Inflammatory macrophage (primary cell): Measurements from ENCODE around the gene HELT.
A peak's percentile ranks its signal among the peaks of the same experiment; 100 is the strongest.
"Not testable (repeated sequence)": the region's sequence is repeated elsewhere in the genome, so short reads cannot be mapped to it uniquely, and the experiment has no call there.

Experiments used
- DNase-seq, 2 donors: peaks; one replicate each; pipeline ENCODE4 v3.0.0-alpha.2; 2020 to 2022

HELT gene

DNA sequence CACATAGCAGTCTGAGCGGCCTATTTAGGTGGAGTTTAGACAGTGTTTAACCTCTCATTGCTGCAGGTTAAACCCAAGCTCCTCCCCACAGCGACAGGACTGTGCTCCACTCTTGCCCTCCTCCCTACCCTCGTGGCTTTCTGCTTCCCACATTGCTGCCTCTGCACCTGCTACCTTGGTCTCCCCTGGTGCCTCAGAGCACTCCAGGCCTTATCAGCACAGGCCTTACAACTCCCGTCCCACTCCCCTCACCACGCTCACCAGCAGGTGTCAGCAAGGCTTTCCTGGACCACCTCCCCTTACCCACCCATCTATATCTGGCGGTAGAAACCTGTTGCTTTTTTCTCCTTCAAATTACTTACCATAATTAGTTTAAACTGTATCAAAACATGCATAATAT is 18.6 kb downstream of the HELT start:
- DNase-seq = no peak

DNA sequence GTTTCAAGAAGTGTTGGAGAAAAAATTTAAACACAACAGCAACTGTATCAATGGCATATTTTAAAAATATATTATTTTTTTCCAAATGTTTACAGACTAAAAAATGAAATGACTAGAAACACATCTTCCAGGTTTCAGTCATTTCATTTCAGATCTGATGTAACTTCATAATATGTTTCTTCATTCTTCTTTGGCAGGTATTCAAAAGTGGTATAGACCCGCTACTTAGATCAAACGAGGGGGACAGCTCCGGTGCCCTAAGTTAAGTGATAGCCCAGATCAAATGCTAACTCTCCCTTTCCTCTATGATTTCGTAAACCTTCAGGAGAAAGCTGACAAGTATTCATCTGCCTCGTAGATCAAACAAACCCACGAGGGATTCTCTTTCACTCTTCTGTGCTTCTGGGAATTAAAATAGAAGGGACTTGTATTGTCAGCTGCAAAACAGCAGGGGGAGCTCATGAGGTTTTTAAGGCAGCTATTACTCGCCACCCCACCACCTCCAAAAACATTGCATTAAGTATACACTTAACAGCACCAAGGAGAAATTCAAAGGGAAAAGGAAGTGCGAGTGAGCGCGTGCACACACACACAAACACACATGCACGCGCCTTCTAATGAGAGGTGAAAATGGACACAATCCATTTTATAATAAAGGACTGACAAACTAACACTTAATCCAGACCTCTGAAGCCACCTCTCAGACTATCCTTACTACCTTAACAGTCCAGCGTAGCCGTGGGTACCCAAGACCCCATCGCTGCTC is 21.4 kb downstream of the HELT start:
- DNase-seq = peak; percentile 57 to 64

DNA sequence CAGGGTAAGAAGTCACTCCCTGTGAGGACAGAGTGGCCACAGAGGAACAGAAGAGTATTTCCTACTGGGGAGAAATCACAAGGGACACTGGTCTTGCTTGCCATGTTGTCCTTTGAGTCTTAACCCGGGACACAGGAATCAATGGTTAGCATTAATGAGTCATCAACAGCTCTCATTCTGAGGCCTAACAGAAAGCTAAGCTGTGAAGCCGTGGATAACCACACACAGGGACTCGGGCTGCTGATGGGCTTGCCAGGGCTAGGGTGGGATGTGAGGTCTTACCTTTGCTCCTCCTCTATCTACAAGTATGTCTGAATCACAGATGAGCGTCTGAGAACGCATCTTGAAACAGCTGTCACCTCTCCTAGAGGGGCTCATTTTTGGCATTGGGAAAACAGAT is 22.2 kb downstream of the HELT start:
- no peak for DNase-seq

DNA sequence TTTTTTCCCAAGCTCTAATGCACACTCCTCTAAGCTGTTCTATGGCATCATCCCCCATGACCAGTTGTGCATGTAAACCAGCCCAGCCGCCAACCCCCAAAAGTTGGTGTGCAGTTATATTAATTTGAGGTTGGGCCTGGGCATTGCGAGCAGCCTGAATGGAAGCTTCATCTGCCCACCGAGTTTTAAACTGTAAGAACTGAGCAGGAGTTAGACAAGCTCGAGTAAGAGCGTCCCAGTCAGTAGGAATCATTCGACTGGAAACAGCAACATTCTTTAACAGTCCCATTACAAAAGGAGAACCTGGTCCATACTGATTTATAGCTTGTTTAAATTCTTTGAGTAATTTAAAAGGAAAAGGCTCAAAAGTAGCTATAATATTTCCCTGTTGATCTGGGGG is 32.0 kb downstream of the HELT start:
- not testable (repeated sequence) for DNase-seq

DNA sequence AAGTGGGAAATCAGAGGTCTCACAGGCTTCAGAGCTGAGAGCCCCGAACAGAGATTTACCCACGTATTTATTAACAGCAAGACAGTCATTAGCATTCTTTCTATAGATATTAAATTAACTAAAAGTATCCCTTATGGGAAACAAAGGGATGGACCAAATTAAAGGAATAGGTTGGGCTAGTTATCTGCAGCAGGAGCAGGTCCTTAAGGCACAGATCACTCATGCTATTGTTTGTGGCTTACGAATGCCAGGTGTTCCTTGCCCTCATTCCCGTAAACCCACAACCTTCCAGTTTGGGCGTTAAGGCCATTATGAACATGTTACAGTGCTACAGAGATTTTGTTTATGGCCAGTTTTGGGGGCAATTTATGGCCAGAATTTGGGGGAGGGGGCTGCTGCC is 33.0 kb downstream of the HELT start:
- not testable (repeated sequence) for DNase-seq

DNA sequence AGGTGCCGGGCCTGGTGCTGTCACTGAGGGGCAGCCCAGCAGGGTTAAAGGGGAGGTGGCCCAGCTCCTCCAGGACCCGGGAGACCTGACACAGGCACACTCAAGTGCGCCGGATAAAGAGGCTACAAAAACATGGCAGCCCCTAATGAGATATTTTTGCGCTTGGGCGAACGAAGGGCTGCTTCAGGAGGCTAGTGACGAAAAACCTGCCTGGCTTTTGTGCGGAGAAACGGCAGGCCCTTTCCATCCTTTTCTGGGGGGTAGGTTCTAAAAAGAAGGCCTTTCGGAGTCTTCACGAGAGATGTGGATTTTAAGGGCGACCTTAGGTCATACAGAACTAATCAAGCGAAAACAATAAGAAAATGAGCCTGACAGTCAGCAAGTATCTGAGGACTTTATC is 35.5 kb downstream of the HELT start:
- DNase-seq = no peak

DNA sequence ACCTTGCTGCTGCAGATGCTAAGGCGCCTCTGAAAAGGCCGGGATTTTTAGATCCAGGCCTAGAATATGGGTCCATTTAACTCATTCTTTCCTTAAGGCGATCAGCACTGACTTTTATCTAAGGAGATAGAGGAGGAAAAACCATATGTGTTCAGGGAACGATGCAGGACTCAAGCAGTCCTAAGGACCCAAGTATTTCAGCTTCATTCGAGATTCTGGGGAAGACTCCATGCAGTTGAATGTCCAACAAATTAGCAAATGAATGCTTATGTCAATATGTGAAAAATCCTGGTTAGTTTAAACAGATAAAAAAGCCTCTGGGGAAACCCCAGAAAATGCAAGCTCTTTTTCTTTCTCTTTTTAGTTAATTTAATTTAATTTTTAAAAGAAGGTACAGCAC is 36.0 kb downstream of the HELT start:
- DNase-seq = no peak

DNA sequence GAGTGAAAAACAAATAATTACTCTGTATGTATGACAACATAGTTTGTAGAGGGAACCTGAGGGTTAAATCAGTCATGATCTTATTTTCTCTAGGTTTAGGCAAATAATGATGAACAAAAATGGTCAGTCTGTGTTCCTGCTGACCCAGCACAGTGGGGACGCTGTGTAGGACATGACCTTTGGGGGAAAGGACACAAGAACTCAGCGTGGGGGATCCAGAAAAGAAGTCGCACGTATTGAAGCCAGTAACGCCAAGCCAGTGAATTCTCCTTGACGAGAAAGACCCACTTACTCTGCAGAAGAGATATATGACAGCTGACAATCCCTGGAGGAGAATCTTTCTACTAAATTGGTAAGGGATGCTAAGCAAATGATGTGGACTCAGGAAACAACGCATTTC is 36.6 kb downstream of the HELT start:
- no peak for DNase-seq

DNA sequence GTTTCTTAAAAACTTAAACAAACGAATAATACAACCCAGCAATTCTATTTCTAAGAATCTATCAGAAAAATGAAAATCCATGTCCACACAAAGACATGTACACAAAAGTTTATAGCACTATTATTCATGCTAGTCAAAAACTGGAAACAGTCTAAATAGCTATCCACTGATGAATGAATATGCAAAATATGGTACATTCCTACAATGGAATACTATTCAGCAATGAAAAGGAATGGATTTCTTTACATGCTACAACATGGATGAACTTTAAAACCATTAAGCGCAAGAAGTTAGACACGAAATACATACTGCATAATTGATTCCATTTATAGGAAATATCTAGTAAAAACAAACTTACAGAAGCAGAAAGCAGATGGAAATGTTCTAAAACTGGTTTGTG is 43.3 kb downstream of the HELT start:
- DNase-seq = no peak

DNA sequence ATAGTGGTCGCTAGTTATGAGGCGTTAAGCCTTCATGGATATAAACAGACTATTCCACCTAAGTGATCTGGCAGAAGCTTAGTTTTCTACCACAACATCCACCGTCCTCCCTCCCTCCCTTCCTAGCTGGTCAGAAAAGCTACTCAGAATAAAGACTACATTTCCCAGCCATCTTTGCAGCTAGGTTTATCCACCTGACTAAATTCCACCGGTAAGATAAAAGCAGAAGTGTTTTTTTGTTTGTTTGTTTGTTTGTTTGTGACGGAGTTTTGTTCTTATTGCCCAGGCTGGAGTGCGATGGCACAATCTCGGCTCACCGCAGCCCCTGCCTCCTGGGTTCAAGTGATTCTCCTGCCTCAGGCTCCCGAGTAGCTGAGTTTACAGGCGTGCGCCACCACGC is 44.3 kb downstream of the HELT start:
- no peak for DNase-seq

DNA sequence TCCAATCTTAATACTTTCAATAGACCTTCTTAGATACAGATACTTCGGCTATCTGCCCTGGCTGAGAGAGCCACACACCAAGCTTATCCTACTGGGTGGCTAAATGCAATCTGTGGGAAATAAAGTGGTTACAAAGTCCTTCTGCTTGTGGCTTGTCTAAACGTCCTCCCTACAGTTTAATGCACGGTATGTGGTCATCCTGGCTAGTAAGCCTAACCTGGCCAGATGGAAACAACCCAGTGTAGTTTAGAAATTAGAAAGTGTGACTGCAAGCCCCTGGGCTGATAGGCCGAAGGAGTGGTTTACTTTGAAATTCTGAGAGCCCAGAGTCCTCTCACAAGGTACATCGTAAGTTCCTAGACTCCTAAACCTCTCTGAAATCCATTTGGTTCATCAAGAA is 47.9 kb downstream of the HELT start:
- DNase-seq = no peak

DNA sequence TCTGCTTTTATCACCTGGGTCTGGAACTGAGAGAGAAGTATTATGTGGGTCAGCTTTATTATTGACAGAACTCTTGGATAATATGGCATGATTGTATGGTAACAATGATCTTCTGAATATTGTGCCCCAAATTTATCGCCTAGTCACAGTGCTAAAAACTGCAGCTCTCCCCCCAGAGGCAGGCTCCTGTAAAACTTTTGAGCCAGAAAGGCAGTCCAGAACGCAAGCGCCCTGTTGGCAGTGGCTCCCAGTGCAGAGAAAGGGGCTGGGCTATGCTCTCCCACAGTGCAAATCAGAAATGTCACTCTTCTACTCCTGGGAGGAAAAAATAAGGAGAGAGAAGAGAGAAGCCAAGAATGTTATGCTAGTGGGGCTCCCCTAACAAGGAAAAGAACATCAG is 50.5 kb downstream of the HELT start:
- no peak for DNase-seq
